ENCODE results near the gene EDNRA.

Gene EDNRA

GRCh38 chr4:147570616-147571015, 89.7 kb downstream of the EDNRA start:
- TF ChIP-seq CREB5 (CRISPR knock-in tag; IDR thresholded peaks at IDR 0.05; ENCODE audit: low read depth): no peak
- TF ChIP-seq ZNF70 (CRISPR knock-in tag; IDR thresholded peaks at IDR 0.05): no peak
- TF ChIP-seq OSR1 (CRISPR knock-in tag; IDR thresholded peaks at IDR 0.05): no peak
- no peak for TF ChIP-seq PPARA (CRISPR knock-in tag; IDR thresholded peaks at IDR 0.05; ENCODE audit: borderline replicate concordance)
- no peak for TF ChIP-seq RARB (CRISPR knock-in tag; IDR thresholded peaks at IDR 0.05)
- TF ChIP-seq TCF4 (CRISPR knock-in tag; IDR thresholded peaks at IDR 0.05; ENCODE audit: borderline replicate concordance): no peak
- TF ChIP-seq ZFP3 (CRISPR knock-in tag; IDR thresholded peaks at IDR 0.05): no peak
- TF ChIP-seq PATZ1 (CRISPR knock-in tag; IDR thresholded peaks at IDR 0.05; ENCODE audit: borderline replicate concordance): no peak
- TF ChIP-seq ZFP30 (CRISPR knock-in tag; IDR thresholded peaks at IDR 0.05): no peak
- no peak for TF ChIP-seq ARNTL (CRISPR knock-in tag; IDR thresholded peaks at IDR 0.05; ENCODE audit: borderline replicate concordance, low read depth)
- TF ChIP-seq TOX (CRISPR knock-in tag; IDR thresholded peaks at IDR 0.05; ENCODE audit: borderline replicate concordance): no peak
- no peak for TF ChIP-seq CSRNP3 (CRISPR knock-in tag; IDR thresholded peaks at IDR 0.05)
- TF ChIP-seq ZC3H10 (CRISPR knock-in tag; IDR thresholded peaks at IDR 0.05): no peak
- ATAC-seq: no peak

- ATAC-seq: no peak
- no peak for TF ChIP-seq OSR1 (CRISPR knock-in tag; IDR thresholded peaks at IDR 0.05)
- no peak for TF ChIP-seq CSRNP3 (CRISPR knock-in tag; IDR thresholded peaks at IDR 0.05)
- TF ChIP-seq TSHZ2 (CRISPR knock-in tag; IDR thresholded peaks at IDR 0.05): no peak
- TF ChIP-seq ZNF70 (CRISPR knock-in tag; IDR thresholded peaks at IDR 0.05): no peak
- TF ChIP-seq TCF4 (CRISPR knock-in tag; IDR thresholded peaks at IDR 0.05; ENCODE audit: borderline replicate concordance): no peak
- no peak for TF ChIP-seq PPARA (CRISPR knock-in tag; IDR thresholded peaks at IDR 0.05; ENCODE audit: borderline replicate concordance)
- no peak for TF ChIP-seq ZFP30 (CRISPR knock-in tag; IDR thresholded peaks at IDR 0.05)
- TF ChIP-seq ESRRG (CRISPR knock-in tag; IDR thresholded peaks at IDR 0.05): no peak
- TF ChIP-seq CSDC2 (CRISPR knock-in tag; IDR thresholded peaks at IDR 0.05): no peak
- TF ChIP-seq ZFP3 (CRISPR knock-in tag; IDR thresholded peaks at IDR 0.05): no peak
- TF ChIP-seq POU6F1 (CRISPR knock-in tag; IDR thresholded peaks at IDR 0.05; ENCODE audit: borderline replicate concordance, low read depth): no peak
- TF ChIP-seq ARNTL (CRISPR knock-in tag; IDR thresholded peaks at IDR 0.05; ENCODE audit: borderline replicate concordance, low read depth): no peak
Observed at GRCh38 chr4:147571036-147571770, 90.3 kb downstream of the EDNRA start.

- ATAC-seq: no peak
- TF ChIP-seq CREB5 (CRISPR knock-in tag; IDR thresholded peaks at IDR 0.05; ENCODE audit: low read depth) (no peak), TCF4 (CRISPR knock-in tag; IDR thresholded peaks at IDR 0.05; ENCODE audit: borderline replicate concordance) (no peak), ZFP30 (CRISPR knock-in tag; IDR thresholded peaks at IDR 0.05) (no peak), ESRRG (CRISPR knock-in tag; IDR thresholded peaks at IDR 0.05) (no peak), ARNTL (CRISPR knock-in tag; IDR thresholded peaks at IDR 0.05; ENCODE audit: borderline replicate concordance, low read depth) (no peak), RARB (CRISPR knock-in tag; IDR thresholded peaks at IDR 0.05) (no peak), CSDC2 (CRISPR knock-in tag; IDR thresholded peaks at IDR 0.05) (no peak), CSRNP3 (CRISPR knock-in tag; IDR thresholded peaks at IDR 0.05) (no peak)
Observed at GRCh38 chr4:147576084-147576483, 95.2 kb downstream of the EDNRA start.
